Thyroid gland (tissue), 4 donors: ENCODE data around the gene CHRNG. TPM values are rescaled to one million over a fixed set of nuclear protein-coding genes. Genes with fewer than 3 reads are reported as not detected.

Source experiments
- DNase-seq, 2 donors: peaks; one replicate each; pipeline ENCODE4 v3.0.0-alpha.2; 2019
- H3K27ac ChIP-seq, 3 donors: fragments of 200-600 bp; sonication (generic); 1 replicate in 2 of 3; 2 replicates in 1 of 3; pipeline ENCODE4 v1.5.1; 2016 to 2019; ENCODE audit warnings: mild to moderate bottlenecking in 1 of 3, moderate library complexity in 1 of 3
- H3K27me3 ChIP-seq: fragments of 200-600 bp; sonication (generic); one replicate; pipeline ENCODE4 v1.5.1; 2019
- H3K36me3 ChIP-seq, 2 donors: fragments of 200-600 bp; sonication (generic); one replicate each; pipeline ENCODE4 v1.5.1; 2016 to 2019
- H3K4me1 ChIP-seq, 2 donors: fragments of 200-600 bp; sonication (generic); one replicate each; pipeline ENCODE4 v1.5.1; 2017 to 2019
- H3K4me3 ChIP-seq, 3 donors: fragments of 200-600 bp; sonication (generic); replicated peaks in 1 of 3; 1 replicate in 2 of 3; 2 replicates in 1 of 3; pipeline ENCODE4 v1.5.1; 2016; ENCODE audit warnings: mild to moderate bottlenecking in 1 of 3
- H3K9me3 ChIP-seq: fragments of 200-600 bp; sonication (generic); one replicate; pipeline ENCODE4 v1.5.1; 2017
- POLR2A ChIP-seq, 2 donors: fragments of 450-650 bp; IDR thresholded peaks; one replicate each; pipeline ENCODE4 v1.6.1; 2017; ENCODE audit warnings: antibody characterized with exemption in 2 of 2, mild to moderate bottlenecking in 2 of 2, moderate library complexity in 1 of 2
- WGBS, 2 donors: methylation state at CpG; one replicate each; pipeline ENCODE4 v1.1.5; 2017; 5-methylcytosine and 5-hydroxymethylcytosine counted together
- intact Hi-C: fragments of 100-400 bp; cut with DNase I; formaldehyde crosslinking; loops from one replicate; pipeline ENCODE4 v1.15.1; 2023
- total RNA-seq, 4 donors: library from RNA; depleted of rRNA; stranded (reverse); fragments of >200 nt; gene quantifications; one replicate each; pipeline ENCODE4 v1.2.3, GENCODE V29; 2016
- TF ChIP-seq, protein P1 (sequence below), 6 experiments: fragments of 200-600 bp in 3 of 6; fragments of 450-650 bp in 3 of 6; sonication (generic) in 3 of 6; IDR thresholded peaks; one replicate each; pipeline ENCODE4 v1.5.1; 2016 to 2019; ENCODE audit warnings: antibody characterized with exemption in 6 of 6, mild to moderate bottlenecking in 2 of 6, inconsistent platforms in 1 of 6, moderate library complexity in 1 of 6

Gene CHRNG
- total RNA-seq, 4 donors from 2014 or later = not detected

GRCh38 chr2:232527905-232528470, 11.5 kb upstream of the CHRNG start:
- no peak for TF ChIP-seq POLR2A (IDR thresholded peaks at IDR 0.05)
- TF ChIP-seq, protein P1, sequence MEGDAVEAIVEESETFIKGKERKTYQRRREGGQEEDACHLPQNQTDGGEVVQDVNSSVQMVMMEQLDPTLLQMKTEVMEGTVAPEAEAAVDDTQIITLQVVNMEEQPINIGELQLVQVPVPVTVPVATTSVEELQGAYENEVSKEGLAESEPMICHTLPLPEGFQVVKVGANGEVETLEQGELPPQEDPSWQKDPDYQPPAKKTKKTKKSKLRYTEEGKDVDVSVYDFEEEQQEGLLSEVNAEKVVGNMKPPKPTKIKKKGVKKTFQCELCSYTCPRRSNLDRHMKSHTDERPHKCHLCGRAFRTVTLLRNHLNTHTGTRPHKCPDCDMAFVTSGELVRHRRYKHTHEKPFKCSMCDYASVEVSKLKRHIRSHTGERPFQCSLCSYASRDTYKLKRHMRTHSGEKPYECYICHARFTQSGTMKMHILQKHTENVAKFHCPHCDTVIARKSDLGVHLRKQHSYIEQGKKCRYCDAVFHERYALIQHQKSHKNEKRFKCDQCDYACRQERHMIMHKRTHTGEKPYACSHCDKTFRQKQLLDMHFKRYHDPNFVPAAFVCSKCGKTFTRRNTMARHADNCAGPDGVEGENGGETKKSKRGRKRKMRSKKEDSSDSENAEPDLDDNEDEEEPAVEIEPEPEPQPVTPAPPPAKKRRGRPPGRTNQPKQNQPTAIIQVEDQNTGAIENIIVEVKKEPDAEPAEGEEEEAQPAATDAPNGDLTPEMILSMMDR (IDR thresholded peaks at IDR 0.05) = no peak
- H3K27me3 ChIP-seq = peaks cover 15% of the 10 kb centered on the region
- WGBS, 2 donors = 81 to 87% methylated on average over 6 of the region's 6 CpGs

GRCh38 chr2:232528746-232529460, 10.6 kb upstream of the CHRNG start:
- intact Hi-C loops = loop anchor here (10.0 kb wide), 1 partner anchor 604 kb away; the partner anchor contains the start of gene NPPC

More at GRCh38 chr2:232527905-232528470, 11.5 kb upstream of the CHRNG start:
- no peaks in the 10 kb centered on the region for H3K9me3 ChIP-seq
- H3K4me3 ChIP-seq = no peak overlapping the region
- H3K36me3 ChIP-seq = no peaks in the 10 kb centered on the region
- H3K4me1 ChIP-seq = peaks cover 0 to 14% of the 10 kb centered on the region in 2 donors
- no peak overlapping the region for H3K27ac ChIP-seq
- intact Hi-C loops = loop anchor here (10.0 kb wide), 1 partner anchor 603 kb away; the partner anchor contains the start of gene NPPC
- no peak for DNase-seq

DNA sequence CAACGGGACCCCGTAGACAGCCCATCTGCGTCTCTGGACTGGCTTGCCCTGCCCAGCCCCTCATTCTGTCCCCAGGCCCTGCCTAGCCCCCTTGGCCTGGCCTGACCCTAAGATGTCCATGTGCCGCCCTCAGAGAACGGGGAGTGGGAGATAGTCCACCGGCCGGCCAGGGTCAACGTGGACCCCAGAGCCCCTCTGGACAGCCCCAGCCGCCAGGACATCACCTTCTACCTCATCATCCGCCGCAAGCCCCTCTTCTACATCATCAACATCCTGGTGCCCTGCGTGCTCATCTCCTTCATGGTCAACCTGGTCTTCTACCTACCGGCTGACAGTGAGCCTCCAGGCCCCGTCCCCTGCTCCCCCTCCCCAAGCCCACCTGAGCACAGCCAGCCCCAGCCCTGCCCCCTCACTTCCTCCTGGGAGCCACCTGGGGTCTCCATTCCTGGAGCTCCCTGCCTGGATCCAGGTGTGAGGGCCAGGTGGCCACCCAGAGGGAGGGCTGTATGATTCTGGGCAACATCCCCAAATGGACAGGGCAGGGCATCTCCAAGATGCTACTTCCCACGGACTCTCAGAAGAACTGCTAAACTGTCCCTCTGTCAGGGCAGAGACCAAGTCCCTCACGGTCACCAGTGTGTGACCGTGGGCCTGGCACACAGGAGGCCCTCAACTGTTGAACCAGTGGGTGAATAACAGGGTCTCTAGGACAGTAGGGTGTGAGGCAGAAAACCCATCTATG, 9.5 kb upstream of the CHRNG start:
- no peak overlapping the region for H3K27ac ChIP-seq
- peaks cover 0 to 4% of the 10 kb centered on the region in 2 donors for H3K4me1 ChIP-seq
- 89 to 93% methylated on average over 16 to 17 of the region's 17 CpGs for WGBS, 2 donors
- intact Hi-C loops = loop anchor here (10.0 kb wide), 1 partner anchor 605 kb away; the partner anchor contains the start of gene NPPC
- H3K36me3 ChIP-seq = no peaks in the 10 kb centered on the region
- H3K4me3 ChIP-seq = no peak overlapping the region
- DNase-seq = no peak
- H3K27me3 ChIP-seq = no peaks in the 10 kb centered on the region
- TF ChIP-seq, protein P1 (IDR thresholded peaks at IDR 0.05) = no peak
- TF ChIP-seq POLR2A (IDR thresholded peaks at IDR 0.05) = no peak
- no peaks in the 10 kb centered on the region for H3K9me3 ChIP-seq

More at GRCh38 chr2:232528746-232529460, 10.6 kb upstream of the CHRNG start:
- Histone ChIP-seq H3K9me3 (no peaks in the 10 kb centered on the region), H3K4me1 (peaks cover 0 to 8% of the 10 kb centered on the region in 2 donors), H3K36me3 (no peaks in the 10 kb centered on the region), H3K27ac (no peak overlapping the region), H3K4me3 (no peak overlapping the region), H3K27me3 (peaks cover 7% of the 10 kb centered on the region)
- DNase-seq = no peak
- no peak for TF ChIP-seq POLR2A (IDR thresholded peaks at IDR 0.05)
- TF ChIP-seq, protein P1 (IDR thresholded peaks at IDR 0.05) = no peak
- WGBS, 2 donors = 81 to 82% methylated on average over 7 to 11 of the region's 11 CpGs

- no peaks in the 10 kb centered on the region for H3K27me3 ChIP-seq
- no peaks in the 10 kb centered on the region for H3K9me3 ChIP-seq
- H3K4me3 ChIP-seq = no peak overlapping the region
- TF ChIP-seq, protein P1 (IDR thresholded peaks at IDR 0.05) = no peak
- TF ChIP-seq POLR2A (IDR thresholded peaks at IDR 0.05) = no peak
- no peaks in the 10 kb centered on the region for H3K36me3 ChIP-seq
- 78 to 84% methylated on average over 9 of the region's 9 CpGs for WGBS, 2 donors
- intact Hi-C loops = no loop called here
- H3K4me1 ChIP-seq = no peaks in the 10 kb centered on the region
- H3K27ac ChIP-seq = no peak overlapping the region
- DNase-seq = no peak
These were observed 8.7 kb upstream of the CHRNG start for GRCh38 chr2:232530626-232531260.
